GM21576 (cell line): ENCODE results near the gene RALGPS1.

Experiments
- ATAC-seq: cut with Tn5 transposase; IDR thresholded peaks from one replicate; pipeline ENCODE4 v1.9.1; 2021; ENCODE audit warnings: mild to moderate bottlenecking, moderate library complexity; ENCODE audit not compliant: unreplicated experiment

RALGPS1 gene

DNA sequence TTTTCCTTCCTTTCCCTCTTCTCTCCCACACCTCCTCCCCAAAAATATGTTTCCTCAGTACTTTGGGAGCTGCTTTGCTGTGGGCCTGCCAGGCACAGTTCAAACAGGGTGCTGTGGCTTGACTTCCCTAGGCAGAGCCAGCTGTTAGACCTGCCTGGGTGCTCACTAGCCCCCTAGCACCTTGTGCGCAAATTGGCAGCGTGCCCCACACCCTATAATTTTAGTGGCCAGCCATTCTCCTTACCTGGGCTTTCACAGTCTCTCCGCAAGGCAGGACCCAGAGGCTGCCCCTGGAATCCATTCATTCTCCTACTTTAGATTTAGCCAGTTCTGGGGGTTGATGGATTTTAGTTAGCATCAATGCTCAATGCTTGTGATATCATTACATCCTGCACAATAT, 135.6 kb downstream of the RALGPS1 start:
- ATAC-seq, result no peak

DNA sequence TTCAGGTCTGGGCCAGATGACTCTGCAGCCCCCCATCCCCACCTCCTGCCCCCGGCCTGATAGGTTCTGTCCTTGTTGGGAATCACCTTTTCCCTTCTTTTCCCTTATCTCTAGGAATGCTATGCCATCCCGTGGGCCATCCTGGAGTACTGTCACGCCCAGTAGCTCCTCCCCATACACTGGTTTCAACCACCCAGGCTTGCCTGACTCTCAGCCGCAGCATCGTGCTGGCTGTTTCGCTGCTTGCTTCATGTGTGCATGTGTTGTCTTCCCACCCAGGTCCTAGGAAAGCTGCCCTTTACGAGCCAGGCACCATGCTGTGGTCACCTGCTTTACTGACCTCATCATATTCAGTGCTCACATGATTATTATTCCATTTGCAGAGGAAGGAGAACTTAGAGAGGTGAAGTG, 136.0 kb downstream of the RALGPS1 start:
- ATAC-seq, result no peak

DNA sequence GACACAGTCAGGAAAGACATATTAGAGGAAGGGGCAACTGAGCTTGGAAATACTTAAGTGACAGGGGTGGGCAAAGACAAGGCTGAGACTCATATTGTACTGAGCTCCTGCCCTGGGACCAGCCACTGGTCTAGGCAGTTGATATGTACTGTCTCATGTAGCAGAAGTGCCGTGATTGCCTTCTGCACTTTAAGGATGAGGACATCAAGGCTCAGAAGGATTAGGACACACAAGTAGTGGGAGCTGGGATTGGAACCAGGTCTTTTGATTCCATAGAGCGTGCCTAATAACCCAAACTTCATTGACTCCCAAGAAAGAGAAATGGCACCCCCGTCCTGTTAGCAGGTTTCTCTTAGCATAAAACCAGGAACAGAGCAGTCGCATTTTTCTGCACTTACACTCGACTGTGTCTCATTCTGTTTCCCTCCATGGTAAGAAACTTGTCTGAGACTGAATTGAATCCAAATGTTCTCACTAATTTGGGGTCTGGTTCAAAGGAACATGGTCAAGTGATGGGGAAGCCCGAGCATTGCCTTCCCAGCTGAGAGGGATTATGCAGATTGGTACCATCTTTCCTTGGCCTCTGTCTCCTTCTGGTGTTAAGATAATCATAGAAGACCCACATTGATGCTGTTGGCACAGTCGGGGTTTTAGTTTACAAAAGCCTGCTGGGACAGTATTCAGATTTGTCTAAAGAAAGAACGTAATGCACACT, 137.5 kb downstream of the RALGPS1 start:
- no peak for ATAC-seq

DNA sequence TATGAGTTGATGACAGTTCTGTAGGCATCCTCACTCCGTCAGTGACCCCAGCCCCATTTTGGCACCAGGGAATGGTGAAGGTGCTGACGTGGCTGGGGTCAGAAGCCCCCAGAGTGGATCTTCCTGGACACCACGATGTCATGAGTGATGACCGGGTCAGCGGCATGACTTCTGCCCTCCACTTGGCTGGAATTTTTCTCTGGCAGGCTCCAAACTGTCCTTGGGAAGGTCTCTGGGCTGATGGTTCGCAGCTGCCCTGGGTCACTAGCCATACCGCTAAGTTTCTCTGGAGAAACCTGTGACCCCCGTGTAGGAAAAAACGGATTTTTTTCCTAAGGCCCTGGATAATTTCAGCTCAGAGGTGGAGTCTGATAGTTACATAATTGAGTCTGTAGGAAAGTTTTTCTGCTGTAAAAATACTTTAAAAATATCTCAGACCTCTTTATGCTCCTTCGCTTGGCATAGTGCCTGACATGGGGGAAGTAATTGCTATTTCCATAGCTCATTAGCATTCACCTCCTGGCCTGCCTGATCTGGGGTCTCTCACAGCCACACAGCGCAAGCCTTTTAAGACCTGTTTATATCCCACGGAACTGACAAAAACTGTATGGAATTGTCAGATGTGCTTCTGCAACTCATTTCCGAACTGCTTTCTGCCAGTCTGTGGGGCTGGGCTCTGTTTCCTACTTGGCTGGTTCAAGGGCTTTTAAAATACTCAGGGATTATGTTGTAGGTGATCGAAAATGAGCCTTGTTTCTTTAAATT, 138.7 kb downstream of the RALGPS1 start:
- ATAC-seq, result no peak

DNA sequence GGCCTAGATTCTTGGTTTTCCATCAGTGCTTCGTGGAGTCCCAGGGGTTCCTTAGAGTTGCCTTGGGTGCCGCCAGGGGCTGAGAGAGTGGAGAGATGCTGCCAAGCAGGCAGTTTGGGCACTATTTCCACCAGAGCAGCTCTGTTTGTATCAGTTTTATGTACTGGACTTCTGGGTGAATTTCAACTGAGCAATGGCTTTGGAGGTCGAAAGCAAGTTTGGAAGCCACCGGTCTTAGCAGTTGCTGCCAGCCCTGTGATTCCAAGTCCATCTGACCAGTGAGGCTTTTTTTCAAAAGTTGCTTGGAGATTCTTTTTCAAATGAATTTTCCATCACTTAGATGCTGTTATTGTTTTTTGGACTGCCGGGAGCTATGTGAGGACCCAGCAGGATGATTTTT, 139.4 kb downstream of the RALGPS1 start:
- ATAC-seq, result no peak

DNA sequence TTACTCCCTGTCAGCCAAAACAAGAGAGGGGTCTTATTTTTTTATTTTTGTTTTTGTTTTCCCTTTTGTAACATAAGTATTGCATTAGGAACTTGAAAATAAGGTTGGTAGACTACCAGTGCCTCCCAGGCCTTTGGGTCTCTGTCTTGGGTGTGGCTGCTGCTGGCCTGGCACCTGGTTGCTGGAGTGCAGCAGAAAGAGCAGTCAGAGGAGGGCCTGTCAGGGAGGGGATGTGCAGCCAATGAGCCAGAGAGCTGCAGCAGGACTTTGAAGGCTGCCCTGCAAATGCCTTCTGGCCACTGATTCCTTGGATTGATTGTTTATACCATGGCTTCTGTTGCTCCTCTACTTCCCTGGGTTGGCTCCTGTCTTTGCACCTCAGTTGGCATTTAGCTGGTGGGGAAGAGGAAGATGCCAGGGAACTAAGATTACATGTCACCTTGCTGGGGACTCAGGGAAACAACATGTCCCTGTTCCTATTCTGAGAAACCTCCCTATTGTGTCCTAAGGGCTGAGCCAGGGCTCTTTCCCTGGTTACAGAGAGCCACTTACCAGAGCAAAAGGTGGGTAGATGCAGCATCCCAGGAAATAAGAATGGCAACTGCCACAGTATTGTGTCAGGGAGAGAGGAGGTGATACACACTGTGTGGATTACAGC, 141.3 kb downstream of the RALGPS1 start:
- ATAC-seq, result no peak

DNA sequence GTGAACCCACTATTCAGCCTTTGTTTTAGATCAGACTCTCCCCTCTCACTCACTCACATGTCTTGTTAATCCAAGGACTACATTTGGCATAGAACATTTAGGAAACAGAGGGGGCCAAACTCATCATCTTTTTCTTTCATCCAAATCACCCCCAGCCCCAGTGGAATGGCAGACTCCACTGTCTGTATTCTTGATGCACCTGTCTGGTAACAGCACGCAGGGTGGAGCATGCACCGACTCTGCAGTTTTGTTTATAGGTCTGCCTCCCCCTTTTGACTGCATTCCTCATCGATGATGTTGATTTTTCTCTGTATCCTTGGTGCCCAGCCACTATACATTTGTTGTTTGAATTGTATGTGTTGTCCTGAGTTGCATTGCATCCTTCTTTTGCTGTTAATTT, 141.9 kb downstream of the RALGPS1 start:
- ATAC-seq, result no peak

DNA sequence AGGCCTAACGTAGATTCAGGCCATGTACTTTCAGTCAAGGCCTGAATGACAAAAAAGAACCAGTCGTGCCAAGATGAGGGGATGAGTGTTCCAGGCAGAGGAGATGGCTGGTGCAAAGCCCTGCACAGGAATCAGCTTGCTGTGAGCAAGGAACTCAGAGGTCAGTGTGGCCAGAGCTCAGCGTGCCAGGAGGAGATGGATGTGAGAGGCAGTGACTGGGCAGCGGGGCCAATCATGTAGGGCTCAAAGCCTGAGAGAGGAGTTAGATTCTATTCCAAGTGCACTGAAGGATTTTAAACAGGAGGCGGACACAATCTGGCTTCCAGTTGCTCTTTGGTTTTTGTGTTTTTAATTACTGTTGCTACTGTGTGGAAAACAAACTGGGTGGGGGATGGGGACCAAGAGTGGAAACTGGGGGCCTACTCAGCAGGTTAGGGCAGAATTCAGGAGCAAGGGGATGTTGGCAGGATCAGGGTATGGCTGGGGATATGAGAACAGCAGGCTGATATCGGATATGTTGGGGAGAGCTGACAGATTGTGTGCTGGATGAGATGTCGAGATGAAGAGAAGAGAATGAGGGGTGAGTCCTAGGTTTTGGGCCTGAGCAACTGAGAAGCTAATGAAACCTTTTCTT, 143.5 kb downstream of the RALGPS1 start:
- ATAC-seq, result no peak

DNA sequence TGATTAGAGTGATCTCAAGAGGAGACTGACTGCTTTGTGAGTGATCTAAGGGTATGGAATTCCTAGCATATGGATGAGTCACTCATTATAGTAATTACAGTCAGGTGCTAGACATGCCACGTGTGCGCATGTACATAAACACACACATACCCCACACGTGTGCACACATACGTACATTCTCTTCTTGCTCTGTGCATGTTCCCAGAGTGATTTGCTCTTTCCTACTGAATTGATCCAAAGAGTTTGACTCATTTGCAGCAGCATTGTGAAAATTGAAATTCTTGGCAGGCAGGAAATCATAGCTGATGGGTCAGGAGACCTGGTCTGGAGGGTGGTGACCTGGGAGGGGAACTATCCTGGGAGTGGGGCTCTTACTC, 144.1 kb downstream of the RALGPS1 start:
- no peak for ATAC-seq

DNA sequence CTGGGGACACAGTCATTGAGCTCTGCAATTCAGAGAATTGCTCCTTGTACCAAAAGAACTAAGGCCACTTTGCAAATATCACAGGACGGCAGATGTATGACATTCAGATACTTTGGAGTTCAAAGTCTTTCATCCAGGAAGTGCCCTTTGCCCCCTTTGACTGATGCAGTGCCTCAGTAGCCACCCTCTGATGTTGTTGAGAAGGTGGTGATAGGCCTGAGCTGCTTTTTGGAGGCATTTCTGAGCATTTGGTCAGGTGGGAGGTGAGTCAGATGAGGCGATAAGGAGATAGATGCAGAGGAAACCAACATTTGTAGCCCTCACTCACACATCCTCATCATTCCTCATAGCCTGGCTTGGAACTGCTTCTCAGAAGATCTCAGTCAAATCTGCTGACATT, 144.4 kb downstream of the RALGPS1 start:
- no peak for ATAC-seq

DNA sequence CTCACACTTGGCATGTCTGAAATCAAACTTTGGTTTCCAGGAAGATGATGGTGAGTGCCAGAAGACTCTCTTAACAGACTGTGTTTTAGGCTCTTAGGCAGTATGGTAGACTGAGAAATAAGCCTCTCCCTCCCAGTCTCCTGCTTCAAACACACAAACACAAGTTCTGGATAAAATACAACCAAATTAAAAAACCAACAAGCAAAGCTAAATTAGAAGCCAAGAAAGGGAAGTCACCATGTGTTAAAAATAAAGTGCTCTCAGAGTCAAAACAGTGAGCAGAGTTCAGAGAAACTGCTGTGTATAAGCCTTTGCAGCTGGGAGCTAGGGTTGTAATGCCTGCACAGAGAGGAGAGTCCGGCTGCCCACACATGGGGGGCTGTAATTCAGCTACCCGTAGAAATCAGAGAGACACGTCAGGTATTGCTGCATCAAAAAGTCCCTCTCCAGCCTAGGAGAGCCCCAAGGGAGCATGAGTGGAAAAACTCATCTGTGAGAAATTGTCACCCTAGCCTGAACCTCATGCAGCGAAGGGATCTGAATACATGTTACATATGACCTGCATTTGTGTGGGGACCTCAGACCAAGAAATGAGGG, 145.3 kb downstream of the RALGPS1 start:
- ATAC-seq, result no peak

DNA sequence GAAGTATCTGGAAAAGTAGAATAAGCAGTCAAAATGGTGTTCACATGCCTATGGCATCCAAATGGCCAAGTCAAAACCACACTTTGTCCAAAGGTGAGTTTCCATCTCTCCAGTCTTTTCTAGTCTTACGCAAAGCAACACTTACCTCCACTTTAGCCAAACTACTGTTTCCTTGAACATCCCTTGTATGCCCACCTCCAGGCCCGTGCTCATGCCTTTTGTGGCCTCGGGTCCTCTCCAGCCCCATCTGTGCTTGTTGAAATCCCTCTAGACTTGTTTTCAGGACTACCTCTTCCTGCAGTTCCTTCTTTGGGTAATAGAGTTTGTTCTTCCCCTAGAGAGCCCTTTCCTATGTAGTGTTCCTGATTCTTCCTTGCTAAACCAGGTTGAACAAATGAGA, 146.8 kb downstream of the RALGPS1 start:
- no peak for ATAC-seq

DNA sequence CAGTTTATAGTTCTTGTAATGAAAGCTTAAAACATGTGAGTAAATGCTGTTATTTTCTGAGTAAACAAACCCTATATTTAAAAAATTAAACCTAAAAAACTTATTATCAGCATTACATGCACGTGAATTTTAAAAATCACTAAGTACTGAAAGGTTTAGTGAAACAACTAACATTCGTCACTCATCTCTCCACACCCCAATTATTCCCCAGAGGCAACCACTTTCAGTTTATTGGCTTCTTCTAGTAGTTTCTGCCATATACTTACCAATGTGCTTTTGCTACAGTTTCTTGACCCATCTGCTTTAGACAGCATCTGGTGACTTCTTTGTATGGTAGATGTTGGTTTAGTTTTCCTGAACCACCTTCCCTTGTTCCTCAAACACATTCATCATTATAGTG, 149.8 kb downstream of the RALGPS1 start:
- no peak for ATAC-seq

DNA sequence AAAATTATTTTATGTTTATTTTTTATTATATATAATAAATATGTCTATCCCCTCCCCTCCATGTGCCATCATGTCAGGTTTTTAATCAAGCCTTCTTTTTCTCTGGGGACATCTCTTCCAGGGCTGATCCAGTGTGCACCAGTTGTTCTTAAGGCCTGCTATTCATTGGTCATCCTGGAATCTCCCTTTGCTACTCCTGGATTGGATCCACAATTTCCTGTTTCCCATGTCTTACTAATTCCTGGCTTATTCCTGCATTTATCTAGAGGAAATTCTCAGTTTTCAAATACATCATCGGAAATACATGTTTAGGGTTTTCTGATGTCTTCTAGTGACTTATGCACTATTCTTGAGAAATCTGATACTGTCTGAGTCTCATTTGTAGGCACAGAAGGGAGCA, 151.0 kb downstream of the RALGPS1 start:
- no peak for ATAC-seq

DNA sequence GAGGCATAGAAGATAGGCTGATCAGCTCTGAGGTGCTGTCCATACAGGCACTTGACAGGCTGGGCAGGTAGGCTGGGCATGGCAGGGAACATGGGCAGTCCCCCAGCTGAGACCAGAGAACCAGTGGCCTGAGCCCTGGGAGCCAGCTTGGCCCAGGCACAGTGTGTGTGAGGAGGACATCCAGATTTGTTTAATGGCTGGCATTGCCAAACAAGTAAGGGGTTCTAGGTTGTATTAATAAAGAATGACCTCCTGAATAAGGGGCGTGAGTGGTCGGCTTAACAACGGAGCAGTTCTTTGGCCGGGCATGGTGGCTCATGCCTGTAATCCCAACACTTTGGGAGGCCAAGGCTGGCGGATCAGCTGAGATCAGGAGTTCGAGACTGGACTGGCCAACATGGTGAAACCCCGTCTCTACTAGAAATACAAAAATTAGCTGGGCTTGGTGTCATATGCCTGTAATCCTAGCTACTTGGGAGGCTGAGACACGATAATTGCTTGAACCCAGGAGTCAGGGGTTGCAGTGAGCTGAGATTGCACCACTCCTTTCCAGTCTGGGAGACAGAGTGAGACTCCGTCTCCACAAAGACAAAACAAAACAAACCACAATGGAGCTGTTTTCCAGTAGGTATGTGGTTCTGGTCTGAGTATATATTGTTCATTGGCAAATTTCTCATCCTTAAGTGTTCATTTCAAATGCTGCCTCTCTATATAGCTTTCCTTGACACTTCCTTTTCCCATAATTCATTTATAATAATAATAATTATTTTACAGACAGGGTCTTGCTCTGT, 151.7 kb downstream of the RALGPS1 start:
- ATAC-seq, result no peak

DNA sequence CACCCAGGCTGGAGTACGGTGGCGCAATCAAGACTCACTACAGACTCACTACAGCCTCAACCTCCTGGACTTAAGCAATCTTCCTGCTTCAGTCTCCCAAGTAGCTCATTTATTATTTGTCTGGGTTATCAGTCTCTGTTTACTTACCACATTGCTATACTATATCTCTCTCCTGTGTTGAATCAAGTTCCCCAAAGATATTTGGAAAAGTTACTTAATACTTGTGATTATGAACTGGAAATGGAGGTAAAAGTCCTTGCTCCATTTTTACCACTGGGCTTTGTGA, 152.2 kb downstream of the RALGPS1 start:
- ATAC-seq, result no peak

DNA sequence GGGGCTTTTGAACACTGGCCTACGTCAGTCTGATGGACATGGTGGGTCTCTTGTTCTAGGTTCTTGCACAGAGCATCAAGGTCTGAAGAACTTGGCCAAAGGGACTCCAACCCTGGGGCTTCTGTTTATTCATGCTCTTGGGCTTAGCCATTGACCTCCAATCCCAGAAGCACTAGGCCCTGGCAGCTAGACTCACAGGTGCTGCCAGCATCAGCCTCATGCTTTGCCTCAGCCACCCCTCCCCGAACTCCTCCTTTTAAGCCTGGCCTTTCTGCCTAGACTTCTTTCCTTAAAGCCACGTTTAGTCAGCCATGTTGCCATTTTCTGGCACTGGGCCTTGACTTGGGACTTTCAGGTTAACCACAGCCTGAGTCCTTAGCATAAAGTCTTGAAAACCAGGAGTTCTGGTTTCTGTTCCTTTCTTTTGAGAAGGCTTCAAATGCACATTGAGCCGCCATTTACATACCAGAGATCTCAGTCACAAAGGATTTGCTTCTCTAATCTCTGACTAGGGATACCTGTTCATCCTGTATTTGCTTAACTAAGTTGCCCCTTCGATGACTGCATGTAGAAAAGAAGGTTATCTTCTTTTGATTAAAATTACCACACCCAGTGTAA, 153.1 kb downstream of the RALGPS1 start:
- ATAC-seq, result no peak

DNA sequence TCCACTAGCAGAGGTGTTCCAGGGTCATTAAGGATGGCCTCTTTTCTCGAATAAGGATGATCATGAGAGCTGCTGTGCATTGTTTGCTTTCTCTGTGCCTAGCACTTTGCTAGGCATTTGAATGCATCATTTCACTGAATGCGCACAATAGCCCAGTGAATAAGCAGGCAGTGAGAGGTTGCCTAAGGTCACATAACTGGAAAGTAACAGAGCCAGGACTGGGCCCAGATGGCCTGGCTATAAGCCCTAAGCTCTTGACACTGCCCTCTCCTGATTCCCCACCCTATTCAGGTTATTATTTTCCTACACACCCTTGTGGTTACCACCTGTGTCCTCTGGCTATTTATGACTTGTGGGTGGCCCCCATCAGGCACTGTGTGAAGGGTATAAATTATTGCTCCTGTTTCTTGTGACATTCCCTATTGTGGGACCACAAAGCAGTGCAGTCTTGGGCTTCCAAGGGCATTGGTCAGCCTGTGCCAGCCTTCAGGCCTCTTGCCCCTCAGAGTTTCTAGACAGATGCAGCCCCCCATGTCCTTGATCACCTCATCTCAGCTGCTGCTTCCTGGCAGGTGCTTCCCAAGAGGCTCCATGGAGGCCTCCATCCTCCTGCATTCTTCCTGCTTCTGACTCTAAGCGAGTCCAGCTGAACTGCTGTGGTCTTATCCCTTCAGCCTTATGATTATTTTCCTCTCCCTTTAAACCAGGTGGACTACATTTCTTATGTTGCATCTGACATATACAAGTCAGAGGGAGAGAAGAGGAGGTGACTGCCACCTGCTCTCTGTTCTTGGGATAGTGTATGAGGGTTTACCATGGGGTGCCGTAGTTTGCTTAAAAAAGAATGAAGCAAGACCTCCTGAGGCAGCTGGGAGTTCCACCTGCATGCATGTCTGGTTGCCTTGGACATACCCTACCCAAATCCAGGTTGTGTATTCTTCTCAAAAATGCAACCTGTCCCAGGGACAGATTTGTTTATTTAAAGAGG, 160.3 kb downstream of the RALGPS1 start:
- ATAC-seq, result no peak
